Bronchial epithelial cell (primary cell): ENCODE data around the gene CDRT15. TPM values are rescaled to one million over a fixed set of nuclear protein-coding genes. Genes with fewer than 3 reads are reported as not detected.
A peak's percentile ranks its signal among the peaks of the same experiment; 100 is the strongest.
"Not testable (repeated sequence)": the region's sequence is repeated elsewhere in the genome, so short reads cannot be mapped to it uniquely, and the experiment has no call there.

Experiments used
- DNase-seq: peaks from one replicate; pipeline ENCODE4 v3.0.0-alpha.2; 2010; ENCODE audit warnings: low read depth
- FAIRE-seq: peaks from 2 replicates; lab custom pipeline; 2011; peaks lifted over from hg19 to GRCh38; lab: Jason Lieb, UNC
- H3K27me3 ChIP-seq: 2 replicates; pipeline ENCODE4 v1.5.1; 2011; ENCODE audit warnings: low read length; ENCODE audit not compliant: control insufficient read depth, insufficient read depth
- H3K36me3 ChIP-seq: 2 replicates; pipeline ENCODE4 v1.5.1; 2011; ENCODE audit warnings: low read length; ENCODE audit not compliant: control insufficient read depth, insufficient read depth
- H3K4me3 ChIP-seq: 2 replicates; pipeline ENCODE4 v1.5.1; 2011; ENCODE audit warnings: mild to moderate bottlenecking, low read depth, low read length, control low read depth
- CTCF ChIP-seq: IDR thresholded peaks from 2 replicates; pipeline ENCODE4 v1.5.1; 2011; ENCODE audit warnings: mild to moderate bottlenecking, moderate library complexity, low read length, control low read depth, inconsistent platforms; ENCODE audit not compliant: insufficient read depth, severe bottlenecking
- total RNA-seq: library from RNA; depleted of rRNA; stranded (reverse); fragments of >200 nt; gene quantifications from 2 replicates; pipeline ENCODE4 v1.2.1, GENCODE V29; 2014

Gene CDRT15
- total RNA-seq, result not detected in 2 replicates

DNA sequence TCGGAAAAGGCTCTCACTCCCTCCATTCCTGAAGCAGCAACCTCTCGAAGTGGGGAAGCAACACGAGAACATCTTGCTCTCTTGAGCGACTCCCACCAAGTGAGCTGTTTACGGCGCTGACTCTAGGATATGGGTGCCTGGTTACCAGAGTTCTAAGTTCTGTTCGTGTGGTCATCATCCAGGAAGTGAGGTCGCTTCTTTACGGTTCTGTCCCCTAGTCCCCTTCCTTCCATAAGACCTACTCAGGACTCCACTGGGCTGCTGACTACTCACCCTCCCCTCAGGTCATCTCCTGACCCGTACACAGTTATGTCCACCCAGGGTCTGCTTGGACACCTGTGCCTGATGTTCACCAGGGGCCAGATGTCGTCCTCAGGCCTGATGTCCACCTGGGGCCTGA, at the start of gene CDRT15:
TSS of gene CDRT15 (minus strand) at position 101 of the 400 bp plus-strand sequence. CDS start at position 72, 29 bp downstream.
- DNase-seq, H3K27me3 ChIP-seq, H3K36me3 ChIP-seq, H3K4me3 ChIP-seq: not testable (repeated sequence)
- FAIRE-seq, result peak; percentile 86

DNA sequence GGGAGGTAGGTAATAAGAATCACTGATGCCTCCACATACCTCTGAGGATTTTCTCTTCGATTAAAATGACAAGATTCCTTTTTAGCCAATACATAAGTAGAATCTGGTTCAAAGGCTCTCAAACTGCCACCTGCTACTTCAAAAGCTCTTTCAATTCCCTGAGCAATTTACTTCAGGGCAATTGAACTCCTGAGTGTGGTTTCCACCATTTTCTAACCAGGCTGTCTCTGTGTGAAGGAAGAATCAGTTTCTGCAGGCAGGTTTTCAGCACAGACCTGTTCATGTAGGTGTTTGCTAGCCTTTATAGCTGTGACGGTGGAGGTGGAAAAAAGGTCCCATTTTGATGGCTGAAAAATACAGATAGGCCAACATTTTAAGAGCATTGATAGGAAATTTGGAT, 46.1 kb upstream of the CDRT15 start:
- DNase-seq (no peak), FAIRE-seq (no peak)
- H3K27me3 ChIP-seq, result no peaks in the 10 kb centered on the region

DNA sequence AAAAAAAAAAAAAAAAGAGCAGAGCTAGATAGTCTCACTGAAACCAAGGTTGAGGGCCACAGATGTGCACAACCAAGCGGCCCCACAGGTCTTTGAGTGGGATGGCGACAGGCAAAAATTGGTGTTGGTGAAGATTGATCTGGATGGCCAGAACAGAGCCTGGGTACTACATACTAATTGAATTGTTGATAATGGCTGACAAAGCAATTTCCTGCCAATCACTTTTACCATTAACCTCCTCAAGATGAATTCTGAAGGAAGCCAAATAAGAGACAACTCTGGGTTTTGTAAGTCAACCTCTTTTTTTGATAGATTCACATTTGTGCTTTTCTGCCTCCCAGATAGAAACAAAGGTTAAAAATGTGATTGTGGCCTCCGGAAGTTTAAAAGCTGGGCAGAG, 44.9 kb upstream of the CDRT15 start:
- DNase-seq (no peak), FAIRE-seq (no peak)
- Histone ChIP-seq H3K4me3 (no peak overlapping the region), H3K27me3 (no peaks in the 10 kb centered on the region), H3K36me3 (no peaks in the 10 kb centered on the region)
- TF ChIP-seq CTCF, result no peak

More for the DNA sequence above, 46.1 kb upstream of the CDRT15 start:
- TF ChIP-seq CTCF, result no peak
- Histone ChIP-seq H3K36me3 (no peaks in the 10 kb centered on the region), H3K4me3 (no peak overlapping the region)

- no peak overlapping the region for H3K4me3 ChIP-seq
- DNase-seq (no peak), FAIRE-seq (no peak)
- no peaks in the 10 kb centered on the region for H3K27me3 ChIP-seq
- no peaks in the 10 kb centered on the region for H3K36me3 ChIP-seq
- TF ChIP-seq CTCF, result no peak
Observed at GRCh38 chr17:14276535-14277250, 40.0 kb upstream of the CDRT15 start.

GRCh38 chr17:14270508-14270907, 33.8 kb upstream of the CDRT15 start:
- DNase-seq (no peak), FAIRE-seq (no peak)
- H3K4me3 ChIP-seq, result no peak overlapping the region
- no peaks in the 10 kb centered on the region for H3K36me3 ChIP-seq
- H3K27me3 ChIP-seq, result peaks cover 2% of the 10 kb centered on the region
- TF ChIP-seq CTCF, result no peak

DNA sequence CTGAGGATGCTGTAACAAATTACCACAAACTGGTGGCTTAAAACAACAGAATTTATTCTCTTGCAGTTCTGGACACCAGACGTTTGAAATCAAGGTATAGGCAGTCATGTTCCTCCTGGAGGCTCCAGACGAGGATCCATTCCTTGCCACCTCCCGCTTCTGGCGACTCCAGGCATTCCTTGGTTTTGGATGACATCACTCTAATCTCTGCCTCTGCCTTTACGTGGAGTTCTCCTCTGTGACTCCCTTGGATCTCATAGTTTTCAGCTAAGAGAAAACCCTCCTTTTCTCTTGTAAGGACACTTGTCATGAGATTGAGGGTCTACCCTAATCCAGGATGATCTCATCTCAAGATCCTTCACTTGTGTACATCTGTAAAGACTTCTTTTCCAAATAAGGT, 32.8 kb upstream of the CDRT15 start:
- Histone ChIP-seq H3K4me3 (no peak overlapping the region), H3K27me3 (peaks cover 2% of the 10 kb centered on the region), H3K36me3 (no peaks in the 10 kb centered on the region)
- TF ChIP-seq CTCF, result no peak
- FAIRE-seq (no peak), DNase-seq (no peak)
